Melanocyte of skin (primary cell): ENCODE measurements around the gene KRTAP10-9. TPM values are rescaled to one million over a fixed set of nuclear protein-coding genes. Genes with fewer than 3 reads are reported as not detected.

Experiments
- total RNA-seq, 2 donors: library from RNA; depleted of rRNA; stranded (reverse); fragments of >200 nt; gene quantifications; 2 replicates each; pipeline ENCODE4 v1.2.3, GENCODE V29; 2012

KRTAP10-9 gene
- not detected for total RNA-seq

GRCh38 chr21:44626673-44627143, at the start of gene KRTAP10-9:
Gene KRTAP10-9 (plus strand): TSS chr21:44627093. CDS start chr21:44627172, 79 bp downstream.

DNA sequence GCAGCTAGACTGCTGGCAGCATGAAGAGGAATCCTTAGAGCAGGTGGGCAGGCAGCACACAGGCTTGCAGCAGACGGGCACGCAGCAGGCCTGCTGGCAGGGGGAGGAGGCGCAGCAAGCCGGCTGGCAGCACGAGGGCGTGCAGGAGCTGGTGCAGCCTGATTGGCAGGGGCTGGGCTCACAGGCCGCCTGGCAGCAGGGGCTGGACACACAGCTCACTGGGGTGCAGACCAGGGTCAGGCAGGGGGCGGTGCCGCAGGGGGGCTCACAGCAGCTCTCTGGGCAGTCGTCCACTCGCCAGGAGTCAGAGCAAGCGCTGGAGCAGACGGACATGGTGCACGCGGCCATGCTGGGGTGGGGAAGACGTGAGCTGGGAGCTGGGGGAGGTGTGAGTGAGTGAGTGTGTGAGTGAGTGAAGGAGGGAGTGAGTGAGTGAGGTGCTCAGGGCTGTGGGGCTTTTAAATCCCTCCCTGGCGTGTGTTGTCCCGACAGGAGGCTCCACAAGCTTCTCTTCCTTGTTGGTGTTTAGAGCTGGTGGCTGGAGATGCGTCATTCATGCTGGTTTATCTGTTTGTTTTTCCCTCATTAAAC, 46.6 kb upstream of the KRTAP10-9 start, which contains the start of gene KRTAP10-5:
Gene KRTAP10-5, minus strand, starts transcription at position 374 of the 591 bp plus-strand sequence. Its CDS starts 26 bp downstream, at position 348.

DNA sequence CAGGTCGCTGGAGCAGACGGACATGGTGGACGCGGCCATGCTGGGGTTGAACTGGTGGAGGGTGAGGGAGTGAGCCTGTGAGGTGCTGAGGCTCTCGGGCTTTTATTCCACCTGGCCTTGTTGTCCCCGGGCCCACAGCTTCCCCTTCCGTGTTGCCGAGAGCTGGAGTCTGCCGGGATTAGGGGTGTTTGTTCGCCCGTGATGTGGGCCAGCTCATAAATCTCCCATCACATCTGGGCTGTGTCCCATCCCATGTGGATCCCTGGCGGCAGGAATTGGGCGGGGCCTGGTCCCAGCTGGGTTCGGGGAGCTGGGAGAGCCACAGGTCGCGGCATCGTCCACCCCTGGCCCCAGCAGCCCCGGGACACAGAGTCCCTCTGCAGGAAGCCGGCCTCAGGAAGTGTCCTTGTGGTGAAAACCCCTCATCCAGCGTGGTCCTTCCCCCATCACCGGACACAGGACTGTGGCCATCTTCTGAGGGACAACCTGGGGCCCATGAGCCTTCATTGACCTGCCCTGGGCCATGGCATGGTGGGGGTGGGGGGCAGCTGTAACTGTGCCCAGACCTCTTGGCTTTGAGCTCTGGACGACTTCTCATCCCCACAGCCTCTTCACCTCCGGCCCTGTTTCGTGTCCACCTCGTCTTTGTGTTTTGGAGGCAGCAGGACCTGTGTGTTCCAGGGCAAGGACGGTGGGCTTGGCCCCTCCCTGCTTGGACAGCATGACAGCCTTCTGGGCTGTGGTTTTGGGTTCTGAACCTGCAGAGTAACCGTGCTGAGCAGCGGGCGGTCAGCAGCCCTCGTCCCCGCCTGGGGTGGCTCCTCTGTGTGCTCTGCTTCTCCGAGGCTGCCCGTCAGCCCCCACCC, 34.2 kb upstream of the KRTAP10-9 start, which contains the start of gene KRTAP10-6:
Gene KRTAP10-6, minus strand, starts transcription at position 60 of the 866 bp plus-strand sequence. Its CDS starts 21 bp downstream, at position 39.

GRCh38 chr21:44600118-44600978, 26.5 kb upstream of the KRTAP10-9 start, which contains the start of gene KRTAP10-7:
Gene KRTAP10-7 (plus strand): TSS chr21:44600597. CDS start chr21:44600622, 25 bp downstream.

GRCh38 chr21:44612029-44612486, 14.8 kb upstream of the KRTAP10-9 start, which contains the start of gene KRTAP10-8:
Gene KRTAP10-8 (plus strand): TSS chr21:44612079. CDS start chr21:44612101, 22 bp downstream.

DNA sequence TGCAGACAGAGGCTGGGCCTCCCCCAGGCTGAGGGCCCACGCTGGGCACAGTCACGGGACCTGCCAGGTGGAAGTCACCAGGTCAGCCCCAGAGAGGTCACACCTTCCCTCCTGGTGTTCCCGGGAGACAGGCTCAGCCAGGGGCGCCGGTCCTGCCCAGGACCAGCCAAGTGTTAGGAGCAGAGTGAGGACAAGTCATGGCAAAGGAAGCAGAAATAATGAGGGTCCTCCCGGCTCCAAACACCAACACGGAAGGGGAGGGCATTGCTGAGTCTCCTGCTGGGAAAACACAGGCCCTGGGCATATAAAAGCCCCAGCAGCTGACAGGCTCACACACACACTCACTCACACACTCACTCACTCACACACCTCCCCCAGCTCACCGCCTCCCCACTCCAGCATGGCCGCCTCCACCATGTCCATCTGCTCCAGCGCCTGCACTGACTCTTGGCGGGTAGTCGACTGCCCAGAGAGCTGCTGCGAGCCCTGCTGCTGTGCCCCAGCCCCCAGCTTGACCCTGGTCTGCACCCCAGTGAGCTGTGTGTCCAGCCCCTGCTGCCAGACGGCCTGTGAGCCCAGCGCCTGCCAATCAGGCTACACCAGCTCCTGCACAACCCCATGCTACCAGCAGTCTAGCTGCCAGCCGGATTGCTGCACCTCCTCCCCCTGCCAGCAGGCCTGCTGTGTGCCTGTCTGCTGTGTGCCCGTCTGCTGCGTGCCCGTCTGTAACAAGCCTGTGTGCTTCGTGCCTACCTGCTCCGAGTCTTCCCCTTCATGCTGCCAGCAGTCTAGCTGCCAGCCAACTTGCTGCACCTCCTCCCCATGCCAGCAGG, 10.3 kb downstream of the KRTAP10-9 start, which contains the start of gene KRTAP10-10:
Gene KRTAP10-10, plus strand, starts transcription at position 339 of the 833 bp plus-strand sequence. Its CDS starts 62 bp downstream, at position 401.

DNA sequence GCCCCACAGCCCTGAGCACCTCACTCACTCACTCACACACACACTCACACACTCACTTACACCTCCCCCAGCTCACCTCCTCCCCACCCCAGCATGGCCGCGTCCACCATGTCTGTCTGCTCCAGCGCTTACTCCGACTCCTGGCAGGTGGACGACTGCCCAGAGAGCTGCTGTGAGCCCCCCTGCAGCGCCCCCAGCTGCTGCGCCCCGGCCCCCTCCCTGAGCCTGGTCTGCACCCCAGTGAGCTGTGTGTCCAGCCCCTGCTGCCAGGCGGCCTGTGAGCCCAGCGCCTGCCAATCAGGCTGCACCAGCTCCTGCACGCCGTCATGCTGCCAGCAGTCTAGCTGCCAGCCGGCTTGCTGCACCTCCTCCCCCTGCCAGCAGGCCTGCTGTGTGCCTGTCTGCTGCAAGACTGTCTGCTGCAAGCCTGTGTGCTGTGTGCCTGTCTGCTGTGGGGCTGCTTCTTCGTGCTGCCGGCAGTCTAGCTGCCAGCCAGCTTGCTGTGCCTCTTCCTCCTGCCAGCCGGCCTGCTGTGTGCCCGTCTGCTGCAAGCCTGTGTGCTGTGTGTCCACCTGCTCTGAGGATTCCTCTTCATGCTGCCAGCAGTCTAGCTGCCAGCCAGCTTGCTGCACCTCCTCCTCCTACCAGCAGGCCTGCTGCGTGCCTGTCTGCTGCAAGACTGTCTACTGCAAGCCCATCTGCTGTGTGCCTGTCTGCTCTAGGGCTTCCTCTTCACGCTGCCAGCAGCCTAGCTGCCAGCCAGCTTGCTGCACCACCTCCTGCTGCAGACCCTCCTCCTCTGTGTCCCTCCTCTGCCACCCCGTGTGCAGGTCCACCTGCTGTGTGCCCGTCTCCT, 19.7 kb downstream of the KRTAP10-9 start, which contains the start of gene KRTAP10-11:
Gene KRTAP10-11, plus strand, starts transcription at position 49 of the 856 bp plus-strand sequence. Its CDS starts 45 bp downstream, at position 94.

GRCh38 chr21:44654576-44655175, 27.8 kb downstream of the KRTAP10-9 start, which contains the start of gene KRTAP12-4:
Gene KRTAP12-4 (minus strand): TSS chr21:44654659. CDS start chr21:44654614, 45 bp downstream.

GRCh38 chr21:44657635-44658540, 31.0 kb downstream of the KRTAP10-9 start, which contains the start of gene KRTAP12-3:
Gene KRTAP12-3 (plus strand): TSS chr21:44657932. CDS start chr21:44657980, 48 bp downstream.

GRCh38 chr21:44666401-44667320, 39.8 kb downstream of the KRTAP10-9 start, which contains the start of gene KRTAP12-2:
Gene KRTAP12-2 (minus strand): TSS chr21:44666927. CDS start chr21:44666886, 41 bp downstream.

Other genes with a start within 250 kb of the KRTAP10-9 start
- 1 to 10 TPM; 1.7 to 3.1 TPM for gene LRRC3, start 171.6 kb upstream of the KRTAP10-9 start, total RNA-seq
- gene KRTAP10-1, start 86.9 kb upstream of the KRTAP10-9 start, total RNA-seq = not detected
- gene KRTAP10-2, start 75.6 kb upstream of the KRTAP10-9 start, total RNA-seq = not detected
- gene KRTAP10-3, start 68.3 kb upstream of the KRTAP10-9 start, total RNA-seq = not detected
- gene KRTAP10-4, start 53.4 kb upstream of the KRTAP10-9 start, total RNA-seq = not detected
- not detected for gene KRTAP10-5, start 46.5 kb upstream of the KRTAP10-9 start, total RNA-seq
- not detected for gene KRTAP10-6, start 34.6 kb upstream of the KRTAP10-9 start, total RNA-seq
- gene KRTAP10-7, start 26.5 kb upstream of the KRTAP10-9 start, total RNA-seq = not detected
- not detected for gene KRTAP10-8, start 15.0 kb upstream of the KRTAP10-9 start, total RNA-seq
- gene KRTAP10-10, start 10.3 kb downstream of the KRTAP10-9 start, total RNA-seq = not detected
- not detected for gene KRTAP10-11, start 19.3 kb downstream of the KRTAP10-9 start, total RNA-seq
- not detected for gene KRTAP12-4, start 27.6 kb downstream of the KRTAP10-9 start, total RNA-seq
- not detected for gene KRTAP12-3, start 30.8 kb downstream of the KRTAP10-9 start, total RNA-seq
- not detected for gene KRTAP12-2, start 39.8 kb downstream of the KRTAP10-9 start, total RNA-seq
- gene KRTAP12-1, start 55.1 kb downstream of the KRTAP10-9 start, total RNA-seq = not detected
- gene KRTAP10-12, start 70.1 kb downstream of the KRTAP10-9 start, total RNA-seq = not detected
- gene TSPEAR, start 84.5 kb downstream of the KRTAP10-9 start, total RNA-seq = not detected
- gene UBE2G2, start 174.7 kb downstream of the KRTAP10-9 start, total RNA-seq = 100 to 1,000 TPM in 1 of 2 donors, 10 to 100 TPM in 1; 88.1 to 144 TPM
- 10 to 100 TPM; 70.2 to 90.6 TPM for gene SUMO3, start 191.0 kb downstream of the KRTAP10-9 start, total RNA-seq
- 100 to 1,000 TPM; 254 to 261 TPM for gene PTTG1IP, start 246.6 kb downstream of the KRTAP10-9 start, total RNA-seq